SW 1271 (cell line): Measurements from ENCODE around the gene HK2.

Experiments used
- DNase-seq, 2 experiments: peaks; one replicate each; lab custom pipeline; 2025; lab: John Stamatoyannopoulos, UW

Gene HK2

DNA sequence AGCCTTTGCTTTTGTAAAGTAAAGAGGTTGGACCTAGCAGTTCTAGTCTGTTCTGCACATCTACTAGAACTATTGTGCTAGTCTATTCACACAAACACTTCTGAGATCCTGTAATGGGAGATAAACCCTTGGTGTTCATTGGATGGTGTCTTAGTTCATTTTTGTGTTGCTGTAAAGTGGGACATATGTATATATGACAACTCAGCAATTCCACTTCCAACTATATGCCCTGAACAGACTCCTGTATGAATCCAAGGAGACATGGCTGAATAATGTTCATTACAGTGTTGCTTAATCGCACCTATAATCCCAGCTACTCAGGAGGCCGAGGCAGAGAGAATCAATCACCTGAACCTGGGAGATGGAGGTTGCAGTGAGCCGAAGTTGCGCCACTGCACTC is 23.3 kb downstream of the HK2 start:
- DNase-seq: no peak

DNA sequence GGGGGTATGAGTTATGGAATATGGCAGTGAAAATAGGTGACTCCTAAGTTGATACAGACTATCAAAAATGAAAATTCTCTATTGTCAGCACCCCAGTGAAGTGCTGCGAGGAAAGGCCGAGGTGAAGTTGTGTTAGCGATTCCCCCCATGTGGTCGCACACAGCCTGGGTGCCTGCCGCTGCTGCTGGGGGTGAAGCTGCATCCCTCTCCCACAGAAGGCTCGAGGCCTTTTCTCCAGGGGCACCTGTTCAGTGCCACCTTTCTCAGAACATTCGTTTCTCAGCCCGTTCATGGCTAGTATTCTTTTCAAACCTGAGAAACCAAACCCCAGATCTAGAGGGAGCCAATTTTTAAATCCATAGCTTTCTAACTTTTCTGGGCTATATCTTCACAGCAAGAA is 23.8 kb downstream of the HK2 start:
- DNase-seq: no peak

DNA sequence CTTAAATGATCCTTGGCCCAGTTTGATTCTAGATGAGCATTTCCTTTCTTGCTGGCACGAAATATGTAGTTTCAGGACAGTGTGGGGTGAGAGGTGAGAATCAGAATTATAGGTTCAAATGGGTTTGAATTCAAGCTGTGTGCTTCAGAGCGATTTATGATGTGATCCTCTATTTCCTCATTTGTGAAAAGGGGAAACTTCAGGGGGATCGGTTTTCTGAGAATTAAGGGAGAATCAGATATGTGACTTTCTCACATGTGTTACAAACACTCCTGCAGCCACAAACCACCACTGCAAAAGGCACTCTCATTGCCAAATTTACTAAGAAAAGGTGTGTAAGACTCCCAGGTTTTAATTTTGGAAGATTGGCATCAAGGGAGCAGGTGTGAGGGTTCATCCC is 24.4 kb downstream of the HK2 start:
- DNase-seq: no peak

DNA sequence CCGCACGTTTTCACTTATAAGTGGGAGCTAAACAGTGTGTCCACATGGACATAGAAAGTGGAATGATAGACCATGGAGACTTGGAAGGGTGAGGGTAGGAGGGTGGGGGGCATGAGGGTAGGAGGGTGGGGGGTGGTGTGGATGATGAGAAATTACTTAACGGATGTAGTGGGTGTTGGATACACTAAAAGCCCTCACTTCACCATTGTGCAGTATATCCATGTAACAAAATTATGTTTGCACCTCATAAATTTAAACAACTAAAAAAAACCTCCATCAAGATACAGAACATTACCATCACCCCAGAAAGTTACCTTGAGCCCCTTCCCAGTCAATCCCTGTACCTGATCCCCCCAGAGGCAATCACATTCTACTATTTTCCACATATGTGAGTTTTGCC is 26.2 kb downstream of the HK2 start:
- no peak for DNase-seq

DNA sequence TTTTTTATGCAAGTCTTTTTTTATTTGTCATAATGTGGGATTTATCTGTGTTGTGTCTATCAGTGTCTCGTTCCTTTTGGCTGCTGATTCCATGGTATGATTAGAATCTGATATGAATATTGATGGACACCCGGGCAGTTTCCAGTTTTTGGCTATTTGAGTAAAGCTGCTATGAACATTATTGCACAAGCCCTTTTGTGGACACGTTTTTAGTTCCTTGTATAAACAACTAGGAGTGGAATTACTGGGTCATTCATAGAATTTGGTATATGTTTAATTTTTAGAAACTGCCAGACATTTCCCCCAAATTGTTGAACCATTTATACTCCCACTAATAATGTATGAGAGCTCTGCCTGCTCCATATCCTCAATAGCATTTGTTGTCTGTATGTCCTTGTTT is 26.6 kb downstream of the HK2 start:
- DNase-seq: no peak

DNA sequence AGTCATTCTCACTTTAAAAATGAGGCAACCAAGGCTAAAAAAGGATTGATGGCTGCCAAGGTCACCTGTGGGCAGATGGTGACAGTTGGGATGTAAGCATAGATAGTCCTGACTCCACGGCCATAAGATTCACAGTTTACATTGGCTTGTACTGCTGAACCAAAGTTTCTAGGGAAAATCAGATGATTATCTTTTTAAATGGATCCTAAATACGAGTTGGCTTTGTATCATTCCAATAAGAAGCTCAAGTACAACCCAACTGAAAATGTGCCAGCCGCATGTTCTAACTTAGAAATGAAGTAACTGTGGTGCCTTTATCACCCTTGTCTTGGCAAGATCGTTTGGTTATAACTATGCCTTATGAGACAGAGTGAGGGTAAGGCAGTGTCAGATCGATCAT is 27.6 kb downstream of the HK2 start:
- DNase-seq: no peak

DNA sequence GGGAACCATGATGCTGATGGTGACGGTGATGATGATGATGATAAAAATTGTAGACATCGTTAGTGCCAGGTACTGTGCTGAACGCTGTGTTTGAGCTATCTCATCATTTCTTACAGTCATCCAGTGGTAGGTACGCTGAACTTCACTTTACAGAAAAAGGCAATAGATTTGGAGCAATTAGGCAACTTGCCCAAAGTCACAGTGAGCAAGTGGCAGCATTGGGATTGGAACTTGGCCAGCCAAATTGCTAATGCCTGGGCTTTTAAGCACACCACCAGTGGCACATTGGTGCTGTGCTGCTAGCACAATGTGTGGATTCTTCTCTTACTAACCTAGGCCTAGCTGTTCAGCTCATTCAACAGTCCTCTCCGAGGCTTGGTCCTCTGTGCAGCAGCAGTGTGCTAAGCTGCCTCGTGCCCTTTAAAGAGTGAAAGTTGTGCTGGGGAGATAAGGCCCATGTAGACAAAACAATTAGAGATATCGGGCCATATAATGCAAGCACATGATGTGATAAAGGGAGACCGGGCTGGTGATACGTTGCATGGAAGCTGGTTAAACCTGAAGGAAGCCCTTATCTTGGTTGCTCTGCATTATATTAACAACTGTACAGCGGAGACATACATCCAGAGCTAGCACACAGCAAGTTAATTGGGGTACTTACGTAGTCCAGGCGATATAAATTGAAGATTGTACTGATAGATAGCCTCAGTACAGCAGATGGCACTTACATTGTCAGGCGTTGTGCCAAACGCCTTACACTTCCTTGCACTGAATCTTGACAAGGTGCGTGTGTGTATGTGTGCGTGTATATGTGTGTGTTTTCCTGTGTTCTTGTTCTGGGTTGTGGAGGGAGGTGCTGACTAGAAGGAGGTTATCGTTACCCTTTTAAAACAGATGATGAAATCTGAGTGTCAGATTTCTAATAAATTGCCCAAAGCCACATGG is 28.4 kb downstream of the HK2 start:
- no peak for DNase-seq

DNA sequence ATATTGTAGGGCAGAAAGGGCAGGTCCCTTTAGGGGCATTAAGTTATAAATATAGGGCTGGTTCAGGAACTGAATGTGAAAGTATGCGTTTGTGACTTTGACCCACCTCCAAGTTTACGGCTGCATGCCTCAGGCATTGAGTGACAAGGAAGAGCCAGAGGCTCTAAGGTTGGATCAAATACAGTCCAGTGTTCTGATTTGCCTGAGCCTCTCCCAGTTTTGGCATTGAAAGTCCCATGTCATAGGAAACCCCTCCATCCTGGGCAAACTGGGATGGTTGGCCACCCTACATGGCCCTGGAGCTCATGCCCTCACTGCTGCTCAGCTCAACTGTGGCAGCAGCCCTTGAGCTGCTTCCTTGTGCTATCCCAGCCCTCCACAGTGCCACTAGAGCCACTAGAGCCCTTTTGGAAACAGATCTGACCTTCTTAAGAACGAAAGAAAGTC is 29.9 kb downstream of the HK2 start:
- DNase-seq: no peak

DNA sequence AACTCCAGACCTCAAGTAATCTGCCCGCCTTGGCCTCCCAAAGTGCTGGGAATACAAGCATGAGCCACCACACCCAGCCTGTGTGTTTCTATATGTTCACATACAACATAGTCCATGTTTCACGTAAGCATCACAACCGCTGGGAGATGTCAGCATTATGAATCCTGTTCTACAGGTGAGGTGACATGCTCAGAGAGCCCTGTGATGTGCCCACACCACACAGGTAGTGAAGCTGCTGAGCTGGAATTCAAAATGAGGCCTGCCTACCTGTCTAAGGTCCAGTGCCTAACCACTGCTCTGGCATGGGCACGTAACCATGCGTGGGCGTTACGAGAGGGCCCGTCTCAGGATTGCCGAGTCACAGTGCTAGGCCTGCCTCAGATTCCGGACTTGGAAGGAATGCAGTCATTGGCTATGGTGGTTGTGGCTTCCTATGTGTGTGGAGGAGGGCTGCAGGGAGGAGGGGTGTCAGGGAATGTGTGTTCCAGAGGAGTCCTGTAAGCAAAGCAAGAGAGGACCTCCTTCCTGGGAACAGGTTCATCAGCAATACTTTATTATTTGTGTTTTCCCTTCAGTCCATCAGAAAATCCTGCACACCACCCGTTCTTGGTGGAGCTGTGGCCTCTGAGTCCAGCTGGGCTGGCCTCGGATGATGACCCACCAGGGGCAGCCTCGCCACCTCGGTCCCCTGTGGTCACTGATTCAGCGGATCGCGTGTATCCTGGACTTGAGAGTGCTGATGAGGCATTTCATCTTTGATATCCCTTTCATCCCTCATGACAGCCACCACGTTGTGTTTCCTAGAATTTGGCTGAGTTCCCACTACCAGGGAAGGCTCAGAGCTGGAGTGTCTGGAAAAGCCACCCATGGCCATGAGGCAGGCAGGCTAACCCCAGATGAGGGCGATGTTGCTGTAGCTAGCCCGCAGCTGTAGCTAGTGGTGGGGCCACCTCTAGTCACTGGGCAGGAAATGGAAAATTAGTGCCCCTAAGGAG is 31.1 kb downstream of the HK2 start:
- no peak for DNase-seq

DNA sequence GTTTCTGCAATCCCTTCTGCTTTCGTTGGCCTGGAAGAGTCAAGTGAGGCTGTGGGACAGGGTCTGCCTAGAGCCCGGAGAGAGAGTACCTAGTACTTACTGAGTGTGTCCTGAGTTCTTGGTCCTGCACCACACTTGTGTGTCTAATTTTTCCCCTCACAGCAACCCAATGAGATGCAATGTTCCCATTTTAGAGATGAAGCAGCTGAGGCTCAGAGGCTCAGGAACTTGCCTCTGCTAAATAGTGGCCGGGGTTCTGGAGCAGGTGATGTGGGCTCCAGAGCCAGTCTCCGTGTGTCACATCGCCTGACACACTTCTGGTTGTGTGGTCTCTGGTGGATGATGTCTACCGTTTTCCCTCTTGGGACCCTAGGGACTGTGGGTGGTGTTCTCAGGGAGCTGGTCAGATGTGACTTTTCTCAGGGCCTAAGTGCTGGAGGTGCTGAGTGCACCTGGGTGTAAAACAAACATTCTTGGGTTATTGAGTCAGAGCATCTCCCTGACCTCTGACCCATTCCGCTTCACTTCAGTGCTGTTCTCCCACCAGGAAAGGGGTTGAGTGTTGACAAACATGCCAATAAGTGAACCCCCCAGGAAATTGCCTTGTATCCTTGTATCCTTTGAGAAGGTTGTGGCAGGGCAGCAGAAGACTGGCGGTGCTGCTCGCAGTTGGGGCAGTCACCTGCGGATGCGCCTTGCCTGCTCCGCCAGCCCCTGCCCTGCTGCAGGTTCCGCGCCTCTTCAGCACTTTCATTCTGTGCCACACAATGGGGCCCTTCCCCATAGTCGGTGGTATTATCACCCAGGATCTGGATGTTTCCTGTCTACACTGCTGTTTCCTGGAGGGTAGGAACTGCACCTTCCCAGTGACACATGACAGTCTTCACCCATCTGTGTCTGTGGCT is 32.1 kb downstream of the HK2 start:
- DNase-seq: peak in 1 of 2 experiments; percentile 26

DNA sequence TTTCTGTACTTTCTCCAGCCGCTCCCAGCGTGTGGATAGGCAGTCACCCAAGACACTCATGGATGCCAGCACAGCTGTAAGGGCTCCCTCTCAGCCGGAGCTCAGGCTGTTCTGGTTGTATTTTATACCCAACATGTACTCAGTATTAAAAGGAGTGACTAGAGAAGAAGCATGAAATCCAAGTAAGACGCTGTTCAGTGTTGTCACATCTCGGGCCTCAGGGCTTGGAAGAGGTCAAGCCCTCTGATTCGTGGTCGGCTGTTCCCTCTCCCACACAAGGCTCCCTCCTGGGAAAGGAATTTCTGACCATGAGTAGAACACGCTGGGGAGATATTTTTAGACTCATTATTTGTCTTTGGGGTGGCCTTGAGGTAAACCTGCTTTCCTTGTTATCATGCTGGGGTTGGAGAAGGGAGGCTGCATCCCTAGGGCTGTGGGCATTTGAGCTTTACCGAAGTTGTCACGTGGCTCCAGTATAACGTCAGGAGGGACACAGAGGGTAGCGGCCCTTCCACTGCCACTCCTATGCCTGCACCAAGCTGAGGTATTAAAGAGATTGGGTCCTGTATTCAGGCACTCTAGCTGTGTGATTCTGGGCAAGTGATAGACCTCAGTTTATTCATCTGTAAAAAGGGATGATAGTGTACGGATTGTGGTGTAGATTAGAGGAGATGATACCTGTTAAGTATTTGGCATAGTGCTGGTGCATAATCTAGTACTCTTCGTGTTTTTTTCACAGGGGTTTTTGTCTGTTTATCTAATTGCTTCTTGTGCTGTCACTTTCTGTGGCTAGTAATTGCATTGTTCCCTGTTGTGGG is 34.1 kb downstream of the HK2 start:
- DNase-seq: peak in 1 of 2 experiments; percentile 24

DNA sequence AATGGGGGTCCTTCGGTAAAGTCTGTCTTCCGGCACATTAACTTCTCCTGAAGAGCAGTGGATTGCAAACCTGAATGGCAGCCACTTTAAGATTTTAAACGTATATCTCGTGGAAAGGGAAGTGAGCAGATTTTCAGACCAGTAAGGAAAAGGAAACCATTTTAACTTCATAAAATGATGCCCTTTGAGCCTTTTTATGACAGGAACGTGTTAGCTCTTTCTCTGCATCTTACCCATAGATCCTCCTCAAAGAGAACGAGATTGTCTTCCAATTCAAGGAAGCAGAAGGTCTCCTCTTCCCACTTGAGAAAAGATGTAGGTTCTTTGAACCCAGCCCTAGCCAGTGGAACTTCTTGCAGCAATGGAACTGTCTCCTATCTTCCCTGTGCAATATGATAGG is 35.6 kb downstream of the HK2 start:
- no peak for DNase-seq

DNA sequence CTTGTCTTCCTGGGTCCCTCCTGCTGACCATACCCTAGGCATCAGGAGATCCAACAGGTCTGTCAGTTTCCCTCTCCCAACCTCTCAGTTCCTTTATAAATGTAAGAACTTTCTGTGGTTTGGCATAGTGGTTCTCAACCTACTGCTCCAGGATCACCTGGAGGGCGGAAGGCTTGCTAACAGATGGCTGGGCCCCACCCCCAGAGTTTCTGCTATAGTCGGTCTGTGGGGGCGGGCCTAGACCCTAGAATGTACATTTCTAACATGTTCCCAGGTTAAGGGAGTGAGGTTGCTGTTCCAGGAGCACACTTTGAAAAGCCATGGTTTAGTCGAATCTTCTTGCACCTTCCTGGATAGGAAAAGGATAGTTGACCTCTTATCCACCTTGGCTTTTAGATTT is 37.0 kb downstream of the HK2 start:
- no peak for DNase-seq

DNA sequence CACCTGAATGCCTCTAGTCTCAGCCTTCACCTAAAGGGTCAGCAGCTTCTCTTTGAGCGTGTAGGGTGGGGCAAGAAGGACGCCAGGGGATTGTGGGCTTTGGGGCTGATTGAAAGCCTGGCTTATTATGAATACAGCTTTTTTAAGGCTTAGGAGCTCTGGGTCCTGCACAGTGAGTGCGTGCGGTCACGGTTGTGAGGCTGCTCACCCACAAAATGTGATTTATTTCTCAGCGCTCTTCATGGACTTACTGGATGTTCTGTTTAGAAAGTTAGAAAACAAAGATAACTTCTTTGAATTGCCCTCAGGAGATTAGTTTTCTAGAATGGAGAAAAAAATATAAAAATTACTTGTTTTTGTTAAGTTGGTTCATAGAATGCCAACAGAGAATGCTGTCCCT is 37.5 kb downstream of the HK2 start:
- no peak for DNase-seq

DNA sequence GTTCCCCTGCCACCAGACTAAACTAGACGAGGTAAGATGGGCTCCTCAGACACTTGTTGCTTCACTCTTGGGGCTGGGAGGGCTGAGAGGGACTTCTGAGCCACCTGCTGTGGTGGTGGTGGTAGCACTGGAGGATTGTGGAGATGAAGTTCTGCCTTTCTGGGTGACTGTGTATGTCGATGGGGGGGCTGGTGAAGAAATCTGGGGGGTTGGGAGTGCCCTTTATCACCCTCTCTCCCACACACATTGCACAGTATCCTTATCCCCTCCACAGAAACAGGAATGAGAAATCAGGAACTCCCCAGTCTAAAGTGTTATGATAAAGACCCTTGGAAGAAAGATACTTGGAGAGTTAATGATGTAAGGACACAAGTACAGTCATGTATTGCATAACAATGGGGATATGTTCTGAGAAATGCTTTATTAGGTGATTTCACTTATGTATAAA is 38.5 kb downstream of the HK2 start:
- DNase-seq: no peak

DNA sequence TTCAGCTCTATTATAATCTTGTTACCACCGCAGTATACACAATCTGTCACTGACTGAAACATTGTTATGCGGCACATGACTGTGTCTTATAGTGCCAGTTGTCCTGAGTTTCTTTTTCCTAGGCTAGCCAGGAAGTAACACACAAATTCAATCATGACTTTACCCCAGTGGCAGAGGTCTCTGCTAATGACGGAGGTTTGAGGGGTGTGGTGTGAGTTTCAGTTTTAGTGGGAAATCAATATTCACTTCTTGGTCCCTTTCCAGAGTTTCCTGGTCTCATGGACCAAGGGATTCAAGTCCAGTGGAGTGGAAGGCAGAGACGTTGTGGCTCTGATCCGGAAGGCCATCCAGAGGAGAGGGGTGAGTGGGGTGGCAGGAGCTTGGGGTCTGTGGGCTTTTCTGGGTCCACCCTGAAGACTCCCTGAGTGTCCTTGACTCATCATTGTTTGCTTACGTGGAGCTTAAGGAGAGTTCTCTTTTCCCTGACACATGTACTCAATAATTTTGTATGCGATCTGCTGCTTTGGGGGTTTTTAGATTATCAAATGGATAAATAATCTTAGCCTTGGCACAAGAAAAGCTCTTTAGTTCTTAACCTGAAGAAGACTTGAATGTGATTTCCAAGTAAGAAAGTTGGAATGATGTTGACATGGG is 39.2 kb downstream of the HK2 start:
- DNase-seq: no peak

DNA sequence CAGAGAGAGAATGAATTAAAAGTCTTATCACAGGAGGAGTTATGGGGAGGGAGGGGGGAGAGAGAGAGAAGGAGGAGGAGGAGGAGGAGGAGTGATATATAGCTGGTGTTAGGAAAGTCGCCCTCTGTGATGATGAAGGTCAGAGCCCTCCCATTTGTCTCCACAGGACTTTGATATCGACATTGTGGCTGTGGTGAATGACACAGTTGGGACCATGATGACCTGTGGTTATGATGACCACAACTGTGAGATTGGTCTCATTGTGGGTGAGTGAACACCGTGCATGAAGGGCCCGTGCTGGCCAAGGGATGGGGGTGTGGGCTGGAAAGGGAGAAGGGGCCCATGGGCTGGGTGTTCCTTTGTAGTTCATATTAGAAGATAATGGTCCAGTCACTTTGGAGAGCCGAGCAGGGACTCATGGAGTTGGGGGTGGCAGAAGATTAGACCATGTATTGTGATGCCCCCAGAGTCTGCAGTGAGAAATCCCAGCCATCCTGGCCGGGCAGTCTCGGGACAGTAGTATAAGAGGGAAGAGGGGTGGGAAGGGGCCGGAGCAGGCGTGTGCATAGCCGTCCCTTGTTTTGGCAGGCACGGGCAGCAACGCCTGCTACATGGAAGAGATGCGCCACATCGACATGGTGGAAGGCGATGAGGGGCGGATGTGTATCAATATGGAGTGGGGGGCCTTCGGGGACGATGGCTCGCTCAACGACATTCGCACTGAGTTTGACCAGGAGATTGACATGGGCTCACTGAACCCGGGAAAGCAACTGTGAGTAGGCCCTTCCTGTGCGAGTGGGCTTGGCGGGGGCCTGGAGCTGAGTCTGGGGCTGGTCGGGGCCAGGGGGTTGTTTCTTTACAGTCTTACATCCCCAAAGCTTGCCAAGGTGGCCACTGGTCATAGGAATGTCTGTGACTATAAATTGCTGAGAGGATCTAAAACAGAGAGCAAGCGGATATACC is 40.0 kb downstream of the HK2 start:
- no peak for DNase-seq

DNA sequence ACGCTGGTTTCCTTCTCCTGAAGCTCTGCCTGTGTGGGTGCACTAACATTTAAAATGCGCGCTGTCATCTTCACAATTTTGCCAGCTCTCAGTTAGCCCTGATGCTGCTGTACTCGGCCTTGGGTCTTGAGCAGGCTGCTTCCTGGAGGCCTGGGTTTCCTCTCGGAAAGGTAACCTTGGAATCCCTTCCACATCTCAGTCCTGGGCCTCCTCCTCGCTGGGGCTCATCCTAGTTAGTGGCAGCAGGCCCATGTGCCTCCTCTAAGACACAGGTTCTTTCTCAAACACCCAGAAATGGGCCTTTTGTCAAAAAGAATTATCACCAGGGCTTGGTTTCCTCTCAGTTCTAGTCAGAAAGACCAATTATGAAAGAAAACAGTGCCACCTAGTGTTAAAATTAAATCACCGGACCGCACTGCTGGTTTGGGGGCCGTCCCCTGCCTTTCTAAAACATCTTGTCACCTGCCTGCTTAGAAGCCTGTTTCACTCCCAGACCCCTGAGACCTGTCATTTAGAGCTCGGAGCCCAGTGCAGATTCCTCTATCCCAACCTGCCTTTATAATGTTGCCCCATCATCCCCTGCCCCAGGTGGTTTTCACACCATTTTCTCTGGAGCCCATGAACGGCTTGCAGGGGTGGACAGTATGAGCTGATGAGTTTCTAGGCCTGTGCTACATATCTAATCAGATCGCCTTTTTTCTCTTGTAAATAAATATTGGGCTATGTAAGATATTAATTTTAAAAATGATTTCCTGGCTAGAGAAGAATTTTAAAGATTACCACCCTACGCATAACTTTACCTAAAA is 42.4 kb downstream of the HK2 start:
- peak in 1 of 2 experiments; percentile 68 for DNase-seq
